Coronary artery (tissue), 2 donors: ENCODE data around the gene FOXI1.

ENCODE experiments used
- DNase-seq: peaks from one replicate; pipeline ENCODE4 v3.0.0-alpha.2; 2017; ENCODE audit warnings: low spot score
- H3K27ac ChIP-seq, 2 donors: fragments of 200-600 bp; sonication (generic); one replicate each; pipeline ENCODE4 v1.5.1; 2016 to 2019
- H3K4me3 ChIP-seq: fragments of 200-600 bp; sonication (generic); 2 replicates; pipeline ENCODE4 v1.5.1; 2016; ENCODE audit warnings: mild to moderate bottlenecking, moderate library complexity
- CTCF ChIP-seq: fragments of 200-600 bp; sonication (generic); IDR thresholded peaks from one replicate; pipeline ENCODE4 v1.5.1; 2019; ENCODE audit warnings: antibody characterized with exemption

The FOXI1 gene

GRCh38 chr5:170126061-170126460, 20.4 kb downstream of the FOXI1 start:
- no peak overlapping the region for H3K27ac ChIP-seq
- H3K4me3 ChIP-seq = no peak overlapping the region
- no peak for TF ChIP-seq CTCF
- DNase-seq = no peak

GRCh38 chr5:170126626-170127025, 20.9 kb downstream of the FOXI1 start:
- Histone ChIP-seq H3K27ac (no peak overlapping the region), H3K4me3 (no peak overlapping the region)
- DNase-seq = no peak
- TF ChIP-seq CTCF = no peak

GRCh38 chr5:170131235-170131634, 25.5 kb downstream of the FOXI1 start:
- H3K27ac ChIP-seq = no peak overlapping the region
- DNase-seq = peak; percentile 21
- TF ChIP-seq CTCF = no peak
- H3K4me3 ChIP-seq = no peak overlapping the region

GRCh38 chr5:170132269-170132975, 26.7 kb downstream of the FOXI1 start:
- Histone ChIP-seq H3K27ac (no peak overlapping the region), H3K4me3 (no peak overlapping the region)
- no peak for DNase-seq
- TF ChIP-seq CTCF = no peak

- no peak for TF ChIP-seq CTCF
- DNase-seq = peak; percentile 9
- no peak overlapping the region for H3K4me3 ChIP-seq
- H3K27ac ChIP-seq = no peak overlapping the region
These were observed 27.3 kb downstream of the FOXI1 start for GRCh38 chr5:170132976-170133448.

- H3K27ac ChIP-seq = no peak overlapping the region
- DNase-seq = no peak
- no peak for TF ChIP-seq CTCF
- H3K4me3 ChIP-seq = no peak overlapping the region
These were observed 30.2 kb downstream of the FOXI1 start for GRCh38 chr5:170135796-170136490.

- Histone ChIP-seq H3K27ac (no peak overlapping the region), H3K4me3 (no peak overlapping the region)
- TF ChIP-seq CTCF = no peak
- DNase-seq = no peak
These were observed 30.8 kb downstream of the FOXI1 start for GRCh38 chr5:170136506-170136905.
